GM19043 (cell line): ENCODE data around the gene NSG1.
"Not testable (repeated sequence)": the region's sequence is repeated elsewhere in the genome, so short reads cannot be mapped to it uniquely, and the experiment has no call there.

ENCODE experiments used
- ATAC-seq: cut with Tn5 transposase; IDR thresholded peaks from one replicate; pipeline ENCODE4 v1.9.1; 2021; ENCODE audit warnings: low read depth; ENCODE audit not compliant: unreplicated experiment

NSG1 gene

GRCh38 chr4:4461850-4462249 is 74.9 kb downstream of the NSG1 start:
- ATAC-seq = no peak

GRCh38 chr4:4462970-4463369 is 76.1 kb downstream of the NSG1 start:
- ATAC-seq = no peak

GRCh38 chr4:4465238-4465637 is 78.3 kb downstream of the NSG1 start:
- not testable (repeated sequence) for ATAC-seq
